KG1 (cell line): ENCODE results near the gene P3H2.
"Not testable (repeated sequence)": the region's sequence is repeated elsewhere in the genome, so short reads cannot be mapped to it uniquely, and the experiment has no call there.

Experiments
- DNase-seq: peaks from one replicate; lab custom pipeline; 2025; lab: John Stamatoyannopoulos, UW

P3H2 gene

GRCh38 chr3:189982321-189982945 is 138.3 kb downstream of the P3H2 start:
- DNase-seq, result no peak

- DNase-seq, result no peak
These were observed 139.0 kb downstream of the P3H2 start for GRCh38 chr3:189981668-189982067.

- no peak for DNase-seq
These were observed 141.9 kb downstream of the P3H2 start for GRCh38 chr3:189978753-189979152.

GRCh38 chr3:189977174-189977573 is 143.5 kb downstream of the P3H2 start:
- no peak for DNase-seq

GRCh38 chr3:189975391-189975990 is 145.2 kb downstream of the P3H2 start:
- DNase-seq, result no peak

GRCh38 chr3:189974359-189974758 is 146.3 kb downstream of the P3H2 start:
- DNase-seq, result no peak

GRCh38 chr3:189967254-189967865 is 153.3 kb downstream of the P3H2 start:
- DNase-seq, result peak; percentile 6

GRCh38 chr3:189966843-189967242 is 153.9 kb downstream of the P3H2 start:
- no peak for DNase-seq

DNA sequence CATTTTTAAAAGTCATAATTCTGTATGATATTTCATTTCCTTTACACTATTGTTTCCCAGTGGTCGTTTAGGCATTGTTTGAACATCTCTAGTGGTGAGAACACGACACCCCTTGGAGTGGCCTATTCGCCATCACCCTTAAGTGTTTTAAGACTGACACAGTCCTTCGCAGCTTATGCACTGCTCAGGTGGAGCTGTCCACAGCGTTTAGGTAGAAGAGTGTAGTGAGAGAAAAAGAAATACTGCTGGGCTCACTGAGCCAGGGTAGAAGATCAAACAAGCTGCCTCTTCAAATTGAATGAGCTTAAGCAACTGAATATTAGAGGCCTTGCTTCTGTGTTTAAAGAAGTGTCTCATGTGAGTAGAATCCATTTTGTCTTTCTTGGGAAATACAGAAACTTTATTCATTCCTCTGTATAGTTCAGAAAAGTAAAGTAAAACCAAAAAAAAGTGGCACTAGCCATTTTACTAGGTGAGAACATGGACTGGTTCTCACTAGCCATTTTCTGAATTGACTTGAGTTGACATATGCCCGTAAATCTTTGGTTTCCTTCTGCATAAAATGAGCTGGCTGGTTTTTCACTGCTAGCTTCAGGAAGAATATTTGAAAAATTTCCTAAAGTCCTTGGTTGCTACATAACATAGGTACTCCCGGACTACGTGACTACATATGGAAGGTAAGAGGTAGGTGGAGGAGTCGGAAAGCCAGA is 155.9 kb downstream of the P3H2 start:
- DNase-seq, result no peak

DNA sequence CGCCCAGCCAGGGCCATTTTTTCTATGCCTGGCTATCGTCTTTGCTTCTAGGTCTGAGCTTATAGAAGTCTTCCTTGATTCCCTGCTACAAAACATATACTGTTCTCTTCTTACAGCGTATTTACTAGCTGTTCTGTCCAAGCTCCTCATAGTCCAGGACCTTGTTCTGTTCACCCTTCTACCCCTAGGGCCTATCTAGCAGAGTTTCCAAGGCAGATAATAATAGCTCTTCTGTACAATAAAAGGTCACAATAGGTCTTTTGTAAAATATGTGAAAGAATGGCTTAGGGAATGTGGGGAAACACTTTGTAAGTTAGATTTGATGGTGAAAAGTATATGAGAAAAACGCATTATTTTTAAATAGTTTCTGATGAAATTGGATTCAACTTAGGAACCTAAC is 158.2 kb downstream of the P3H2 start:
- no peak for DNase-seq

GRCh38 chr3:189961522-189962161 is 159.1 kb downstream of the P3H2 start:
- peak; percentile 39 for DNase-seq

DNA sequence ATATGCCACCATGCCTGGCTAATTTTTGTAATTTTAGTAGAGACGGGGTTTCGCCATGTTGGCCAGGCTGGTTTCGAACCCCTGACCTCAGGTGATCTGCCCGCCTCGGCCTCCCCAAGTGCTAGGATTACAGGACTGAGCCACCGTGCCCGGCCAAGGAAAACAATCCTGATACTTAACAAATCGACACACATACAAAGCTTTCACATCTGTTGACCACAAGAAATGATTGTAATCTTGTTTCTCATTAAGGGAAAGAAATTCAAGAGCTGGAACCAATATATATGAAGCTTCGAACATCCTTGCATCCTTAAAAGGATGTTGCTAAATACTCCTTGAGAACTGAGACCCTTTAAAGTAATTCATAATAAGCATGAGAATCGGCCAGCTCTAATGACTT is 159.6 kb downstream of the P3H2 start:
- not testable (repeated sequence) for DNase-seq

DNA sequence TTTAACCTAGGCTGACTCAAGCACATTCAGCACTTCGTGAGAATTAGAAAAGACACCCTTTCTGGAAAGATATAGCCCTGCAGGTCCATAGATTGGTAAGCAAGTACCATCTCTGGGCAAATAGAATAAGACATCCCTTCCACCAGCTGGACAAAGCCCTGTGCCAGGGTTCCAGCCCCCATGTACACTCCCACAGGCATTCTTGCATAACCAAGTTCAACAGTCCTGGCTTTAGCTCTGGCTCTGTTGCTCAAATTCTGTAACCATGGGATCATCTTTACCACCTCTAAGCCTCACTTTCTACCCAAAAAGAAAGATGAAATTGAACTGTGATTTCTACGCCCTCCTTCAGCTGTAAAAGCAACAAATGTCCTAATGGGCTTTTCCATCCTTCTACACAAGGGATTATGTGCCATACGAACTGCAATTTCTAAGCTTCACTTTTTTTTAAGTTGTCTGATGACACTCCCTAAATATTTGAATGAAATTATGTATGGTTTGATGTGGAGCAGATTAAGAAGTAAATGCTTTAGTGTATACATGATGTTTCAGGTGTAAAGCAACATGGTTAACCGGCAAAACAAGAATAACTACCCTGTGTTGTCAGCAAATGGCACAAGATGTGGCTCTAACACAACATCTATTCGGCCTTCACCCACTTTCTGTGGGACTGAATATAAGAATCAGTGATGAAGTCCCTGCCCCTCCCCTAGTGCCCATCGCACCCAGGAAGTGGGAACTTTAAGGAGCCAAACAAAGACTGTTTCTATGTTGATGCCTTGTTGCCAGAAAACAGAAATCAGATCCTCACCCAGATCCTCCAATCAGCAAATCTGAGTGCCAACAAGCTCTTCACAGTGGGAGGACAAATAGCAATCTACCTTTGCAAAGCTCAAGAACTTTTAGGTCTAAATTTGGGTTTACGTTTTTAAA is 165.7 kb downstream of the P3H2 start:
- no peak for DNase-seq

GRCh38 chr3:189953551-189953950 is 167.1 kb downstream of the P3H2 start:
- DNase-seq, result no peak

DNA sequence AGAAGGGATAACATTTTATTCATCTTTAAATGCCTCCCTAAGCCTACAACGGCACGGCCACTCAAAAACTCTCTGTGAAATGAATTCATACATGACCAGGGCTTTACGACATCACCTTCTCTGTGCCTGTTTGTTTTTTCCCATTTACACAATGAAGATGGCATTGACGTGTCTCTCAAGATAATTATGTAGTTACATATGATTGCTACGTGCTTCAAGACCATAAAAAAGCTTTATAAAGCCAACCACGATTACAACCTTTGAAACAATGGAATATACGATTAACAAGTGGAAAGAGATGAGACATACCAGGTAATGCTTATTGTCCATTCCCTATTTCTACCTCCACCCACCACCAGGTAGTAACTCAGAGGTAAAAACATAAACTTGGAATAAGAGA is 168.4 kb downstream of the P3H2 start:
- DNase-seq, result no peak

- no peak for DNase-seq
These were observed 170.4 kb downstream of the P3H2 start for GRCh38 chr3:189950258-189950657.

DNA sequence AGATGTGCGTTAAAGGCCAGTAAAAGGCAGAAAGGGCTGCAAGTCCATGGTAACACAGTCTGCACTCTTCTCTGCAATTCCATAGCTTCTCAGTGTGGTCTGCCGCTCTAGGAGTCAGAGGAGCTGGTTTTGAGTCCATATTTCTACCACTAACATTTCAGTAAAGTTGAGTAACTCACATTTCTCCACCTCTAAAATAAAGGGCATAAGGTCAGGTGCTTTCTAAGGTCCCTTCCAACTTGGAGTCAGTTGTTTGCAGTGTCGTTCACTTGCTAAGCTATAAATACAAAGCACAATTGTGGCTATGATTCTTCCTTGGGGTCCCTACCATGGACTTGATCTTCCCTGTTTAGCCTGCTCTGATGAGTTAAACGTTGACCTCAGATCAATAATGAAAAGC is 171.1 kb downstream of the P3H2 start:
- no peak for DNase-seq

GRCh38 chr3:189948724-189949045 is 172.0 kb downstream of the P3H2 start:
- no peak for DNase-seq

DNA sequence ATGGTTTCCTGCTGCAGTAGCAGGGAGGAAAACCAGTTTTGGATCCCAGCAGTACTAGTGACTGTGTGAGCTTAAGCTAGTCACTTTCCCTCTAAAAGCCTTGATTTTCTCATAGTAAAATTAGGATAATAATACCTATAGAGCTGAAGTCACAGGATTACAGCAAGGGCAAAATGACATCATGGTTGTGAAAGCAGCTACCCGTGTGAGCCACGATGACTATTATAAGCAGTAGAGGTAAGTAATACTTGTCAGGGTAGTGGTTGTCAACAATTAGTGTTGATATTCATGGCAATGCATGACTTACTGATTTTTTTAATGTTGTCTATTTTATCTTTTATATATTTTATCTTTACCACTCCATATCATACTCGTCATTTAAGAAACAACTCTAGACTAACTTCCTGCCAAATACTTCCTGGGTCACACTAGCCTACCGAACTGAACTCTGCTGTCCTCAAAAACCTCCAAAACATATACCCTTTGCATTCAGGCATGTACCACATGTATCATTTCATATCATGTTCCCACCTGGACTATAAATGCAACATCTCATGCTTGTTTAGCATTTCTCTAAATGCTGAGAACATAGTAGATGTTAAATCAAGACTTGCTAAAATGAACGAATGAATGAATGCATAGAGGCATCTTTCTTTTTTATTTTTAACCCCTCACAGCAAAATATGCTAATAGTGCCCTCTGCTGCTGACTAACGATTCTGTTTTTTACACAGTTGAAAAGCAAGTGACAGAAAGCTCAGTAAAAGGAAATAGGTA is 172.6 kb downstream of the P3H2 start:
- DNase-seq, result no peak

GRCh38 chr3:189947068-189947467 is 173.6 kb downstream of the P3H2 start:
- no peak for DNase-seq
